ENCODE measurements around the gene RNF227. TPM values are rescaled to one million over a fixed set of nuclear protein-coding genes. Genes with fewer than 3 reads are reported as not detected.

Gene RNF227
- total and polyA plus RNA-seq, 10 of the 15 experiments (the other 5 are each of a cell fraction or from before 2014, with no cell fraction given): 0.49 to 5.0 (median 1.3) TPM

GRCh38 chr17:7886227-7887037, 29.7 kb downstream of the RNF227 start:
- peak overlapping the region; percentile 96 for H3K4me2 ChIP-seq (ENCODE audit: control insufficient read depth, insufficient read depth)
- peak overlapping the region; percentile 41 for H2AFZ ChIP-seq (ENCODE audit: control insufficient read depth, low read depth, low read length)
- ChIA-PET POLR2A (interaction anchor here (0.8 to 1.3 kb wide), 6 partner anchors 26 to 335 kb away, joined by 3 to 11 read pairs (median 4); partner anchors contain the start of genes CNTROB, CYB5D1, KDM6B and NAA38), CTCF (interaction anchor here (0.8 to 1.7 kb wide), 7 partner anchors 16 to 102 kb away, joined by 3 to 6 read pairs (median 5); partner anchors contain the start of gene NAA38), SMC1A (ENCODE audit: uncharacterized antibody, unreplicated experiment) (no interaction called here), RAD21 (ENCODE audit: unreplicated experiment) (interaction anchor here (1.0 to 1.5 kb wide), 7 partner anchors 22 to 172 kb away, joined by 3 to 6 read pairs (median 4); partner anchors contain the start of gene NAA38)
- ATAC-seq: peak; percentile 10
- BruUV-seq (replicated peaks): no TSS peak
- no peak for DNase-seq (ENCODE audit: low read depth, low spot score)
- in situ Hi-C loops (cut with MboI): no loop called here
- H4K20me1 ChIP-seq (ENCODE audit: control insufficient read depth, insufficient read depth): no peaks in the 10 kb centered on the region
- H3K9ac ChIP-seq (ENCODE audit: control insufficient read depth, insufficient read depth, low read length): peak overlapping the region; percentile 87
- FAIRE-seq: peak; percentile 7
- WGBS (ENCODE audit: insufficient coverage, insufficient replicate concordance, low lambda C conversion rate, missing lambda C conversion rate): 3% methylated on average over 26 of the region's 30 CpGs
- H3K9me3 ChIP-seq (replicated peaks; ENCODE audit: control insufficient read depth, insufficient read depth, low read length): no peaks in the 10 kb centered on the region
- H3K4me1 ChIP-seq (ENCODE audit: control insufficient read depth, insufficient read depth, low read length): peaks cover 13% of the 10 kb centered on the region
- H3K36me3 ChIP-seq (ENCODE audit: control insufficient read depth in 2 of 2, insufficient read depth in 2 of 2, low read length in 1 of 2): peaks cover 6 to 7% of the 10 kb centered on the region in 2 experiments; a peak in 3 of 4 replicates
- H3K79me2 ChIP-seq (ENCODE audit: control insufficient read depth, insufficient read depth, low read length): peaks cover 45% of the 10 kb centered on the region
- intact Hi-C loops (cut with micrococcal nuclease; ENCODE audit: unreplicated experiment): no loop called here
- peak overlapping the region; percentile 88 for H3K4me3 ChIP-seq
- no peaks in the 10 kb centered on the region for H3K27me3 ChIP-seq (replicated peaks in 1 of 2; ENCODE audit: control insufficient read depth in 2 of 2, insufficient read depth in 2 of 2, low read length in 1 of 2)
- TF ChIP-seq SUPT20H (IDR thresholded peaks at IDR 0.05; ENCODE audit: borderline replicate concordance, control insufficient read depth, low read depth, low read length) (no peak), CTCF (IDR thresholded peaks at IDR 0.05 in 2 of 3, conservative IDR thresholded peaks at IDR 0.05 in 1 of 3; ENCODE audit: control insufficient read depth in 2 of 3, extremely low read depth in 1 of 3, insufficient read depth in 1 of 3, low read depth in 3 of 3, low read length in 3 of 3) (0 out of 6 replicates have a peak, but pooled peaks of 1 of the 3 experiments have one; percentile 0), SIN3A (IDR thresholded peaks at IDR 0.05; ENCODE audit: low read depth, low read length) (peak; percentile 29; the same call in 1 of the 2 replicates), JUNB (IDR thresholded peaks at IDR 0.05) (no peak), LARP7 (IDR thresholded peaks at IDR 0.05) (0 out of 2 replicates have a peak, but pooled peaks have one; percentile 4), ZNF687 (IDR thresholded peaks at IDR 0.05) (0 out of 2 replicates have a peak, but pooled peaks have one; percentile 10), POLR2A (IDR thresholded peaks at IDR 0.05; ENCODE audit: low read depth, low read length) (no peak), NR2F1 (conservative IDR thresholded peaks at IDR 0.05) (0 out of 2 replicates have a peak, but pooled peaks have one; percentile 48), IKZF1 (conservative IDR thresholded peaks at IDR 0.05) (0 out of 2 replicates have a peak, but pooled peaks have one; percentile 6), NKRF (conservative IDR thresholded peaks at IDR 0.05) (peak; percentile 47; the same call in 1 of the 2 replicates), CREM (IDR thresholded peaks at IDR 0.05; ENCODE audit: low read depth) (no peak), RUNX3 (IDR thresholded peaks at IDR 0.05; ENCODE audit: low read length) (0 out of 2 replicates have a peak, but pooled peaks have one; percentile 12), BACH1 (IDR thresholded peaks at IDR 0.05; ENCODE audit: borderline replicate concordance) (0 out of 2 replicates have a peak, but pooled peaks have one; percentile 23), SRF (IDR thresholded peaks at IDR 0.05; ENCODE audit: low read depth in 2 of 2, low read length in 2 of 2) (no peak)
- H3K27ac ChIP-seq (ENCODE audit: control insufficient read depth, insufficient read depth): peak overlapping the region; percentile 91

All from GM12878 (cell line).